Measurements from ENCODE around the gene ALK.

The ALK gene

GRCh38 chr2:29469516-29469915 lies 451.9 kb downstream of the ALK start:
- DNase-seq, result no peak

GRCh38 chr2:29463181-29463900 lies 458.0 kb downstream of the ALK start:
- no peak for DNase-seq

- no peak for DNase-seq
These were observed 459.1 kb downstream of the ALK start for GRCh38 chr2:29462293-29462692.

- DNase-seq, result no peak
These were observed 461.2 kb downstream of the ALK start for GRCh38 chr2:29460190-29460589.

- no peak for DNase-seq
These were observed 461.8 kb downstream of the ALK start for GRCh38 chr2:29459445-29460179.

GRCh38 chr2:29456429-29456828 lies 465.0 kb downstream of the ALK start:
- no peak for DNase-seq

- DNase-seq, result no peak
These were observed 466.1 kb downstream of the ALK start for GRCh38 chr2:29455200-29455860.

- no peak for DNase-seq
These were observed 469.4 kb downstream of the ALK start for GRCh38 chr2:29452036-29452435.

GRCh38 chr2:29450596-29451222 lies 470.7 kb downstream of the ALK start:
- no peak for DNase-seq

- no peak for DNase-seq
These were observed 471.9 kb downstream of the ALK start for GRCh38 chr2:29449499-29449898.

GRCh38 chr2:29448096-29448688 lies 473.2 kb downstream of the ALK start:
- DNase-seq, result no peak

GRCh38 chr2:29447513-29447912 lies 473.9 kb downstream of the ALK start:
- no peak for DNase-seq

- DNase-seq, result no peak
These were observed 474.5 kb downstream of the ALK start for GRCh38 chr2:29446847-29447246.

GRCh38 chr2:29444150-29444549 lies 477.2 kb downstream of the ALK start:
- DNase-seq, result no peak

- DNase-seq, result no peak
These were observed 477.8 kb downstream of the ALK start for GRCh38 chr2:29443627-29444026.

GRCh38 chr2:29443151-29443550 lies 478.2 kb downstream of the ALK start:
- no peak for DNase-seq

GRCh38 chr2:29440921-29441623 lies 480.3 kb downstream of the ALK start:
- no peak for DNase-seq

GRCh38 chr2:29433920-29434319 lies 487.5 kb downstream of the ALK start:
- no peak for DNase-seq

GRCh38 chr2:29433128-29433527 lies 488.3 kb downstream of the ALK start:
- no peak for DNase-seq

- no peak for DNase-seq
These were observed 489.9 kb downstream of the ALK start for GRCh38 chr2:29431485-29431884.

- no peak for DNase-seq
These were observed 490.8 kb downstream of the ALK start for GRCh38 chr2:29430382-29431112.

GRCh38 chr2:29426354-29426753 lies 495.0 kb downstream of the ALK start:
- DNase-seq, result no peak
